GM19239 (cell line): ENCODE results near the gene IL36A.

Source experiments
- DNase-seq: peaks from one replicate; pipeline ENCODE4 v3.0.0; 2011; ENCODE audit warnings: low spot score; ENCODE audit not compliant: insufficient read length
- FAIRE-seq: peaks from 2 replicates; lab custom pipeline; 2011; peaks lifted over from hg19 to GRCh38; lab: Jason Lieb, UNC

IL36A gene

GRCh38 chr2:113039719-113040118, 34.5 kb downstream of the IL36A start:
- FAIRE-seq (no peak), DNase-seq (no peak)

GRCh38 chr2:113041871-113042270, 36.6 kb downstream of the IL36A start:
- FAIRE-seq, result no peak
- no peak for DNase-seq

- no peak for FAIRE-seq
- DNase-seq, result no peak
These were observed 41.2 kb downstream of the IL36A start for GRCh38 chr2:113046465-113046864.

- DNase-seq (no peak), FAIRE-seq (no peak)
These were observed 45.9 kb downstream of the IL36A start for GRCh38 chr2:113050921-113051895.

GRCh38 chr2:113052396-113052917, 47.2 kb downstream of the IL36A start, which contains the start of gene IL36B:
IL36B (minus strand) TSS chr2:113052867.
- FAIRE-seq (no peak), DNase-seq (no peak)

GRCh38 chr2:113053666-113054065, 48.4 kb downstream of the IL36A start:
- FAIRE-seq (no peak), DNase-seq (no peak)

GRCh38 chr2:113054066-113054465, 48.8 kb downstream of the IL36A start:
- FAIRE-seq (no peak), DNase-seq (no peak)

- DNase-seq (no peak), FAIRE-seq (no peak)
These were observed 51.3 kb downstream of the IL36A start for GRCh38 chr2:113056521-113056920.

- FAIRE-seq, result no peak
- no peak for DNase-seq
These were observed 51.9 kb downstream of the IL36A start for GRCh38 chr2:113057117-113057516.
